ENCODE data around the gene GATA2. TPM values are rescaled to one million over a fixed set of nuclear protein-coding genes. Genes with fewer than 3 reads are reported as not detected.

Gene GATA2
- total and polyA plus RNA-seq, 2 of the 13 experiments (the other 11 are each of a cell fraction or from before 2014, with no cell fraction given), result 3.5 to 6.2 TPM

- TF ChIP-seq DBP (CRISPR knock-in tag; IDR thresholded peaks at IDR 0.05; ENCODE audit: not compliant biosample characterization), result no peak
- no peak for TF ChIP-seq ZNF138 (CRISPR knock-in tag; IDR thresholded peaks at IDR 0.05; ENCODE audit: low read depth)
- TF ChIP-seq ZBTB21 (CRISPR knock-in tag; IDR thresholded peaks at IDR 0.05), result no peak
- no peak for TF ChIP-seq ZNF142 (CRISPR knock-in tag; IDR thresholded peaks at IDR 0.05)
- peak; percentile 15; the same call in 1 of the 2 replicates for TF ChIP-seq YEATS4 (CRISPR knock-in tag; IDR thresholded peaks at IDR 0.05; ENCODE audit: borderline replicate concordance)
- peak; percentile 77; the same call in 1 of the 2 replicates for TF ChIP-seq NRL (CRISPR knock-in tag; IDR thresholded peaks at IDR 0.05; ENCODE audit: borderline replicate concordance)
- no peak for TF ChIP-seq ZNF318 (CRISPR knock-in tag; IDR thresholded peaks at IDR 0.05)
- peak; percentile 40 for TF ChIP-seq PHF8 (CRISPR knock-in tag; IDR thresholded peaks at IDR 0.05)
- no peak for TF ChIP-seq ZNF343 (CRISPR knock-in tag; IDR thresholded peaks at IDR 0.05)
- no peak for TF ChIP-seq ZSCAN9 (CRISPR knock-in tag; IDR thresholded peaks at IDR 0.05; ENCODE audit: borderline replicate concordance)
- TF ChIP-seq TMF1 (CRISPR knock-in tag; IDR thresholded peaks at IDR 0.05; ENCODE audit: low read depth), result no peak
These were observed 6.1 kb downstream of the GATA2 start (continued) for GRCh38 chr3:128486681-128487537.
